Neural progenitor cell (in vitro differentiated cells): ENCODE data around the gene SLC6A3. TPM values are rescaled to one million over a fixed set of nuclear protein-coding genes. Genes with fewer than 3 reads are reported as not detected.

Source experiments
- DNase-seq: peaks from one replicate; pipeline ENCODE4 v3.0.0-alpha.2; 2016; ENCODE audit warnings: low spot score
- H2AFZ ChIP-seq: fragments of 200-600 bp; sonication (generic); replicated peaks from 2 replicates; pipeline ENCODE4 v1.6.1; 2016; ENCODE audit warnings: antibody characterized with exemption
- H3F3A ChIP-seq: fragments of 200-600 bp; sonication (generic); 2 replicates; pipeline ENCODE4 v1.6.1; 2016; ENCODE audit warnings: antibody characterized with exemption, low read depth
- H3K27ac ChIP-seq: fragments of 200-600 bp; sonication (generic); 2 replicates; pipeline ENCODE4 v1.5.1; 2016; ENCODE audit warnings: mild to moderate bottlenecking
- H3K27me3 ChIP-seq: fragments of 200-600 bp; sonication (generic); 2 replicates; pipeline ENCODE4 v1.6.1; 2016; ENCODE audit warnings: mild to moderate bottlenecking, moderate library complexity
- H3K36me3 ChIP-seq: fragments of 200-600 bp; sonication (generic); 2 replicates; pipeline ENCODE4 v1.5.1; 2016
- H3K4me1 ChIP-seq: fragments of 200-600 bp; sonication (generic); 2 replicates; pipeline ENCODE4 v1.6.1; 2016; ENCODE audit warnings: mixed run types
- H3K4me2 ChIP-seq: fragments of 200-600 bp; sonication (generic); 2 replicates; pipeline ENCODE4 v1.6.1; 2016
- H3K4me3 ChIP-seq: fragments of 200-600 bp; sonication (generic); 2 replicates; pipeline ENCODE4 v1.5.1; 2016
- H3K79me2 ChIP-seq: fragments of 200-600 bp; sonication (generic); 2 replicates; pipeline ENCODE4 v1.6.1; 2016; ENCODE audit warnings: low read depth
- H3K9ac ChIP-seq: fragments of 200-600 bp; sonication (generic); 2 replicates; pipeline ENCODE4 v1.6.1; 2016
- H3K9me3 ChIP-seq: fragments of 200-600 bp; sonication (generic); 2 replicates; pipeline ENCODE4 v1.5.1; 2016; ENCODE audit warnings: low read depth
- H4K20me1 ChIP-seq: fragments of 200-600 bp; sonication (generic); 2 replicates; pipeline ENCODE4 v1.6.1; 2016; ENCODE audit warnings: low read depth
- H3K27ac Mint-ChIP-seq: 3 replicates; pipeline ENCODE4 v1.8.0; 2021; ENCODE audit warnings: mixed read lengths
- H3K27me3 Mint-ChIP-seq: 2 replicates; pipeline ENCODE4 v1.8.0; 2022; ENCODE audit warnings: low read depth, mild to moderate bottlenecking, inconsistent platforms, moderate library complexity, mixed read lengths; ENCODE audit not compliant: insufficient read depth
- H3K36me3 Mint-ChIP-seq: 3 replicates; pipeline ENCODE4 v1.8.0; 2021; ENCODE audit warnings: mixed read lengths
- H3K4me1 Mint-ChIP-seq: 3 replicates; pipeline ENCODE4 v1.8.0; 2021; ENCODE audit warnings: mixed read lengths
- H3K4me3 Mint-ChIP-seq: 3 replicates; pipeline ENCODE4 v1.8.0; 2021; ENCODE audit warnings: mild to moderate bottlenecking, moderate library complexity, mixed read lengths
- H3K9me3 Mint-ChIP-seq: 3 replicates; pipeline ENCODE4 v1.8.0; 2020; ENCODE audit warnings: mixed read lengths
- EZH2 ChIP-seq: fragments of 200-600 bp; sonication (generic); IDR thresholded peaks from 2 replicates; pipeline ENCODE4 v1.6.1; 2017; ENCODE audit warnings: antibody characterized with exemption, mild to moderate bottlenecking, moderate library complexity
- EZH2phosphoT487 ChIP-seq: fragments of 200-600 bp; sonication (generic); IDR thresholded peaks from 2 replicates; pipeline ENCODE4 v1.6.1; 2017; ENCODE audit warnings: antibody characterized with exemption
- total RNA-seq: library from RNA; depleted of rRNA; stranded (reverse); fragments of >200 nt; gene quantifications from 2 replicates; pipeline ENCODE4 v1.2.3, GENCODE V29; 2015; ENCODE audit warnings: low replicate concordance
- TF ChIP-seq, protein P1 (sequence below): fragments of 200-600 bp; sonication (generic); IDR thresholded peaks from 2 replicates; pipeline ENCODE4 v1.5.1; 2017; ENCODE audit warnings: antibody characterized with exemption, mild to moderate bottlenecking

SLC6A3 gene
- total RNA-seq, 1 donor from 2014 or later: 0.32 TPM

DNA sequence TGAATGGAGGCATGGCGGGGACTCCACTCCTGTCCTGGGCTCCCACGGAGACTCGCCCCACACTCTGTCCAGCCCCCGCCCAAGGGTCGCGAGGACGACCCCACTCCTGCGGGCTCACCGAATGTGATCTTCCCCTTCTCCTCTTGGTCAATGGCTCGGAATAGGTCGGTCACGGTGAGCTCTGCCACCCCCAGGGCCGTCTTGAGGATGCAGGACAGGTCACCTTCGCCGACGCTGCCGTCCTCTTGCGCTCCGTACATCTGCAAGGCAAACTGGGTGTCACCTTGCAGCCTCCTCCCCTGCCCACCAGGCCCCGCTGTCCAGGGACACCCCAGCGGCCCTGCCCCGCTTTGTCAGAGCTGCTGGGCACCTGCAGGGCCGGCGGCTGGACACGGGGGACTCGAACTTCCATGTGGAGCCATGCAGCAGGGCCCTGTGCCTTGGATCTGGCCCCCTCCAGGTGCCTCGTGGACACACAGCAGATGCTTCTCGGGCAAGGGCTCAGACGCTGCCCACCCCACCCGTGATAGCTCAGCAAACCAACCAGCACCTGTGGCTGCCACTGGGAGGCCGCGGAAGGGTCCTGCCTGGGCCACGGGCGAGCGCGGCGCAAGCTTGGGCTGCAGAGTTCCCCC is 21.5 kb upstream of the SLC6A3 start:
- Histone ChIP-seq H3K79me2 (no peaks in the 10 kb centered on the region), H4K20me1 (no peaks in the 10 kb centered on the region), H3K4me1 (no peaks in the 10 kb centered on the region), H2AFZ (no peak overlapping the region), H3K9ac (no peak overlapping the region), H3K27me3 (no peaks in the 10 kb centered on the region), H3K4me2 (no peak overlapping the region), H3K36me3 (no peaks in the 10 kb centered on the region), H3F3A (peaks cover 19% of the 10 kb centered on the region), H3K27ac (no peak overlapping the region), H3K4me3 (no peak overlapping the region), H3K9me3 (no peaks in the 10 kb centered on the region)
- Mint-ChIP-seq H3K27ac (no peak overlapping the region), H3K27me3 (peaks cover 21% of the 10 kb centered on the region), H3K9me3 (peaks cover 9% of the 10 kb centered on the region), H3K4me3 (no peak overlapping the region), H3K4me1 (peaks cover 22% of the 10 kb centered on the region), H3K36me3 (peaks cover 27% of the 10 kb centered on the region)
- TF ChIP-seq, protein P1, sequence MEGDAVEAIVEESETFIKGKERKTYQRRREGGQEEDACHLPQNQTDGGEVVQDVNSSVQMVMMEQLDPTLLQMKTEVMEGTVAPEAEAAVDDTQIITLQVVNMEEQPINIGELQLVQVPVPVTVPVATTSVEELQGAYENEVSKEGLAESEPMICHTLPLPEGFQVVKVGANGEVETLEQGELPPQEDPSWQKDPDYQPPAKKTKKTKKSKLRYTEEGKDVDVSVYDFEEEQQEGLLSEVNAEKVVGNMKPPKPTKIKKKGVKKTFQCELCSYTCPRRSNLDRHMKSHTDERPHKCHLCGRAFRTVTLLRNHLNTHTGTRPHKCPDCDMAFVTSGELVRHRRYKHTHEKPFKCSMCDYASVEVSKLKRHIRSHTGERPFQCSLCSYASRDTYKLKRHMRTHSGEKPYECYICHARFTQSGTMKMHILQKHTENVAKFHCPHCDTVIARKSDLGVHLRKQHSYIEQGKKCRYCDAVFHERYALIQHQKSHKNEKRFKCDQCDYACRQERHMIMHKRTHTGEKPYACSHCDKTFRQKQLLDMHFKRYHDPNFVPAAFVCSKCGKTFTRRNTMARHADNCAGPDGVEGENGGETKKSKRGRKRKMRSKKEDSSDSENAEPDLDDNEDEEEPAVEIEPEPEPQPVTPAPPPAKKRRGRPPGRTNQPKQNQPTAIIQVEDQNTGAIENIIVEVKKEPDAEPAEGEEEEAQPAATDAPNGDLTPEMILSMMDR: no peak
- no peak for TF ChIP-seq EZH2phosphoT487
- TF ChIP-seq EZH2: no peak
- DNase-seq: no peak

DNA sequence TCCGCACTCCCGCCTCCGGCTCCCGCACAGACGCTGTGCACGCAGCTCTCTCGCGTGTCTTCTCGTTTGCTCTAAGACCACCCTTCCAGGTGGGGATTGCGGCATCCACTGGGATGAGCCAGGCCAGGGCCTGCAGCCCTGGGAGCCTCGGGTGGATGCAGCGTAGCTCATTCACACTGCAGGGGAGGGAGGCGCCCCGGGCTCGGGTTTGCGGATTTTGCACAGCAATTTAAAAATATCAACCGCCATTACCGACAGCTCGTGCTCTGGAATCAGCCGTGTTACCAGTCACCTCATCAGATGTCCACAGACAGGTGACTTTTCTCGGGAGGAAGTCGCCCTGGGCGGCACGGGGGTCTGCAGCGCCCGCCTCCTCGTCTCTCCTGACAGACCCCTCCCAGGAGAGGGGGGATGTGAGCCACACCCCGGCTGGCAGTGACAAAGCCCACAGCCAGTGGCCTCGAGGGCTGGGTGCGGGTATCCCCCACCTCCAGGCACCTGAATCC is 20.8 kb upstream of the SLC6A3 start:
- H3K9me3 Mint-ChIP-seq: peaks cover 9% of the 10 kb centered on the region
- peaks cover 27% of the 10 kb centered on the region for H3K36me3 Mint-ChIP-seq
- H3K27ac Mint-ChIP-seq: no peak overlapping the region

DNA sequence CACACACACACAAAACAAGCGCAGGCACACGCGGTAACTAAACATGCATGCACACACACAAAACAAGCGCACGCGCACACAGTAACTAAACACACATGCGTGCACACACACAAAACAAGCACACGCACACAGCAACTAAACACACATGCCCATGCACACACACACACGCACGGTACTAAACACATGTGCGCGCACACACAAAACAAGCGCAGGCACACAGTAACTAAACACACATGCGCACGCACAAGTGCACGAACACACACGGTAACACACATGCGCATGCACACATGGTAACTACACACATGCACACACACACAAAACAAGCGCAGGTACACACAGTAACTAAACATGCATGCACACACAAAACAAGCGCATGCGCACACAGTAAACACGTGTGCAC is 19.9 kb upstream of the SLC6A3 start:
- H3K9ac ChIP-seq: no peak overlapping the region
- H3K4me3 ChIP-seq: no peak overlapping the region
- H3K4me3 Mint-ChIP-seq: no peak overlapping the region
- no peak for DNase-seq
- H3K36me3 Mint-ChIP-seq: peaks cover 30% of the 10 kb centered on the region
- TF ChIP-seq EZH2 (no peak), EZH2phosphoT487 (no peak)
- TF ChIP-seq, protein P1: no peak
- peaks cover 16% of the 10 kb centered on the region for H3K4me1 Mint-ChIP-seq
- H3K27ac ChIP-seq: no peak overlapping the region
- no peaks in the 10 kb centered on the region for H3K36me3 ChIP-seq
- H4K20me1 ChIP-seq: no peaks in the 10 kb centered on the region
- peaks cover 21% of the 10 kb centered on the region for H3K27me3 Mint-ChIP-seq
- no peak overlapping the region for H3K27ac Mint-ChIP-seq
- peaks cover 9% of the 10 kb centered on the region for H3K9me3 Mint-ChIP-seq
- H3K79me2 ChIP-seq: no peaks in the 10 kb centered on the region
- H3K4me1 ChIP-seq: no peaks in the 10 kb centered on the region
- H3K9me3 ChIP-seq: no peaks in the 10 kb centered on the region
- no peaks in the 10 kb centered on the region for H3K27me3 ChIP-seq
- H3F3A ChIP-seq: peaks cover 22% of the 10 kb centered on the region
- no peak overlapping the region for H3K4me2 ChIP-seq
- no peak overlapping the region for H2AFZ ChIP-seq

More for the DNA sequence above, 20.8 kb upstream of the SLC6A3 start:
- H3K36me3 ChIP-seq: no peaks in the 10 kb centered on the region
- peaks cover 19% of the 10 kb centered on the region for H3F3A ChIP-seq
- H2AFZ ChIP-seq: no peak overlapping the region
- no peak for TF ChIP-seq EZH2
- TF ChIP-seq, protein P1: no peak
- TF ChIP-seq EZH2phosphoT487: no peak
- Mint-ChIP-seq H3K4me3 (no peak overlapping the region), H3K4me1 (peaks cover 22% of the 10 kb centered on the region), H3K27me3 (peaks cover 21% of the 10 kb centered on the region)
- H4K20me1 ChIP-seq: no peaks in the 10 kb centered on the region
- no peak for DNase-seq
- no peak overlapping the region for H3K27ac ChIP-seq
- H3K27me3 ChIP-seq: no peaks in the 10 kb centered on the region
- H3K4me1 ChIP-seq: no peaks in the 10 kb centered on the region
- no peak overlapping the region for H3K4me3 ChIP-seq
- no peak overlapping the region for H3K9ac ChIP-seq
- no peaks in the 10 kb centered on the region for H3K79me2 ChIP-seq
- H3K4me2 ChIP-seq: no peak overlapping the region
- H3K9me3 ChIP-seq: no peaks in the 10 kb centered on the region
